ENCODE data around the gene NR2F6. TPM values are rescaled to one million over a fixed set of nuclear protein-coding genes. Genes with fewer than 3 reads are reported as not detected.

The NR2F6 gene
- total and polyA plus RNA-seq, 4 donors: 26.1 to 65.5 (median 27.4) TPM

DNA sequence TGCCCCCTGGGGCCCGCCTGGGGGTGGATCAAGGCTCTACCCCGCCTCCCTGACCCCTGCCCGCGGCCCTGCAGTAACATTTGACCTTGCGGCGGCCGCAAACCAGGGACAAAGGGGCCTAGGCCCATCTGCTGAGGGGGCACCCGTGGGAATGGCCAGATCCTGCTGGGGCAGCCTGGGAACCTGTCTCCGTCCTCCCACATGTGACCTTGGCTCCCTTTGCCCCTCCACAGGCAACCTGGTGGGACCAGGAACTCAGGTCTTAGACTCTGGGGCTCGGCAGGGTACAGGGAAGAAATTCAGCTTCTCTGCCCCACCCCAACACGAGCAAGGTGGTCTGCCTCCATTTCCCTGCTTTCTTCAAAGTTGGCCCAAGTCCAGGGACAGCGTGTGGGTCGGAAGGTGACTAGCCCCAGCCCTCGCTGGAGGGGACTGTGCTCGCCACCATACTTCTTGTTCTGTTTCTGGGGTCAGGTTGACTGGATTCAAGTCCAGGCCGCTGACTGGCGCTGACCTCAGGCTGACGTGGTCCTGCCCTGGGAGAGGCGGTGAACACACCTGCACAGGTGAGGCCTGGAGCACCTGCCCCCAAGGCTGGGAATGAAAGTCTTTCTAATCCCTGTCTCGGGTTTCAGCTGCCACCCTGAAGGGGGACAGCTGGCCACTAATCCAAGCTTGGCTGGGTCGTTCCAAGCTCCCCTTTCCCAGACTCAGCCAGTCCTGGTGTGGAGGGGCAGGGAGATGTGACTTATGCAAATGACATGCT is 2.5 kb upstream of the NR2F6 start:
- Histone ChIP-seq H3K27ac (ENCODE audit: low read depth in 1 of 2, low read length in 1 of 2) (no peak overlapping the region), H3K9ac (ENCODE audit: insufficient read depth in 1 of 2, low read length in 2 of 2) (peak overlapping the region in 1 of 2 donors; percentile 11), H3K9me3 (ENCODE audit: control insufficient read depth in 4 of 4, insufficient read depth in 3 of 4, low read length in 3 of 4) (no peaks in the 10 kb centered on the region), H3K4me1 (ENCODE audit: control insufficient read depth in 5 of 5, insufficient read depth in 5 of 5, low read length in 5 of 5) (peaks cover 0 to 18% (median 9%) of the 10 kb centered on the region in 5 donors), H3K36me3 (ENCODE audit: control insufficient read depth in 4 of 4, insufficient read depth in 4 of 4, low read length in 4 of 4) (peaks cover 0 to 2% (median 0%) of the 10 kb centered on the region in 4 donors), H3K4me3 (no peak overlapping the region), H3K27me3 (ENCODE audit: control insufficient read depth in 3 of 3, insufficient read depth in 3 of 3, low read length in 2 of 3) (no peaks in the 10 kb centered on the region)
- ATAC-seq (ENCODE audit: insufficient read depth, low FRiP score) (no peak), DNase-seq (no peak)
- WGBS, 2 donors: 74 to 82% methylated on average over 21 of the region's 21 CpGs
- TF ChIP-seq, protein P1, sequence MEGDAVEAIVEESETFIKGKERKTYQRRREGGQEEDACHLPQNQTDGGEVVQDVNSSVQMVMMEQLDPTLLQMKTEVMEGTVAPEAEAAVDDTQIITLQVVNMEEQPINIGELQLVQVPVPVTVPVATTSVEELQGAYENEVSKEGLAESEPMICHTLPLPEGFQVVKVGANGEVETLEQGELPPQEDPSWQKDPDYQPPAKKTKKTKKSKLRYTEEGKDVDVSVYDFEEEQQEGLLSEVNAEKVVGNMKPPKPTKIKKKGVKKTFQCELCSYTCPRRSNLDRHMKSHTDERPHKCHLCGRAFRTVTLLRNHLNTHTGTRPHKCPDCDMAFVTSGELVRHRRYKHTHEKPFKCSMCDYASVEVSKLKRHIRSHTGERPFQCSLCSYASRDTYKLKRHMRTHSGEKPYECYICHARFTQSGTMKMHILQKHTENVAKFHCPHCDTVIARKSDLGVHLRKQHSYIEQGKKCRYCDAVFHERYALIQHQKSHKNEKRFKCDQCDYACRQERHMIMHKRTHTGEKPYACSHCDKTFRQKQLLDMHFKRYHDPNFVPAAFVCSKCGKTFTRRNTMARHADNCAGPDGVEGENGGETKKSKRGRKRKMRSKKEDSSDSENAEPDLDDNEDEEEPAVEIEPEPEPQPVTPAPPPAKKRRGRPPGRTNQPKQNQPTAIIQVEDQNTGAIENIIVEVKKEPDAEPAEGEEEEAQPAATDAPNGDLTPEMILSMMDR (IDR thresholded peaks at IDR 0.05; ENCODE audit: control extremely low read depth, extremely low read depth): no peak

DNA sequence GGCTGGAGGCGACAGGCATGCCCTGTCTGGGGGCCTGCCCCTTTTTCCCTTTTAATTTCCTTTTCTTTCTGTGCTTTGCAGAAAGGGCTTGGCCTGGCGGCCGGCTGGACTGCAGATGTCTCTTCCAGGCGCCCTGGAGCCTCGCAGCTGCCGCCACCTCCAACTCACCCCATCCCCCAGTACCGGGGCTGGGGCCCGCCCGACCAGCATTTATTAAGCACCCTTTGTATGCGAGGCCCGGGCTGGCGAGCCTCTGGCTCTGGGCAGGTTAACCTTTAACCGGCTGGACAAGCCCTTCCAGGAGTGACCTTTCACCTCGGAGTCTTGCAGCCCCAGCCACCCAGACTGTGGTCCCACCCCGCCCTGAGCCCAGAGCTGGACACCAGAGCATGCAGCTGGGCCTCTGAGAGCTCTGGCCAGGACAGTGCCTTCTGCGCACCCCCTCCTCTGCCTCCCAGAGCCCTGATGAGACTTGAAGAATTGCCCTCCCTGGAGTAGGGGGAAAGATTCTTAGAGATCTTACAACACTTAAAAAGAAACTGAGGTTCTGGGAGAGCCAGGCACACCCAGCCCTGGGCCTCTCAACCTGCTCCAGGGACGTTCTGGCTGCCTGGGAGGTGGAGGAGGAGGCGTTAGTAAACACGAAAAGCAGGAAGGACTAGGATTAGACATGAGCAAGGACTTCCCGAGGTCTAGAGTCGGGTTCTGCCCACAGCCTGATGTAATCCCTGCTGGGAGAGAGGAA is 1.1 kb upstream of the NR2F6 start:
- peaks cover 0 to 2% (median 0%) of the 10 kb centered on the region in 4 donors for H3K36me3 ChIP-seq (ENCODE audit: control insufficient read depth in 4 of 4, insufficient read depth in 4 of 4, low read length in 4 of 4)
- peak in 2 of 3 donors; percentile 63 to 69 for DNase-seq
- H3K27me3 ChIP-seq (ENCODE audit: control insufficient read depth in 3 of 3, insufficient read depth in 3 of 3, low read length in 2 of 3): no peaks in the 10 kb centered on the region
- TF ChIP-seq, protein P1 (IDR thresholded peaks at IDR 0.05; ENCODE audit: control extremely low read depth, extremely low read depth): no peak
- no peaks in the 10 kb centered on the region for H3K9me3 ChIP-seq (ENCODE audit: control insufficient read depth in 4 of 4, insufficient read depth in 3 of 4, low read length in 3 of 4)
- no peak overlapping the region for H3K4me3 ChIP-seq
- H3K27ac ChIP-seq (ENCODE audit: low read depth in 1 of 2, low read length in 1 of 2): peak overlapping the region; percentile 85 to 91
- peaks cover 0 to 21% (median 11%) of the 10 kb centered on the region in 5 donors for H3K4me1 ChIP-seq (ENCODE audit: control insufficient read depth in 5 of 5, insufficient read depth in 5 of 5, low read length in 5 of 5)
- 9 to 15% methylated on average over 21 of the region's 21 CpGs for WGBS, 2 donors
- no peak for ATAC-seq (ENCODE audit: insufficient read depth, low FRiP score)
- no peak overlapping the region for H3K9ac ChIP-seq (ENCODE audit: insufficient read depth in 1 of 2, low read length in 2 of 2)

DNA sequence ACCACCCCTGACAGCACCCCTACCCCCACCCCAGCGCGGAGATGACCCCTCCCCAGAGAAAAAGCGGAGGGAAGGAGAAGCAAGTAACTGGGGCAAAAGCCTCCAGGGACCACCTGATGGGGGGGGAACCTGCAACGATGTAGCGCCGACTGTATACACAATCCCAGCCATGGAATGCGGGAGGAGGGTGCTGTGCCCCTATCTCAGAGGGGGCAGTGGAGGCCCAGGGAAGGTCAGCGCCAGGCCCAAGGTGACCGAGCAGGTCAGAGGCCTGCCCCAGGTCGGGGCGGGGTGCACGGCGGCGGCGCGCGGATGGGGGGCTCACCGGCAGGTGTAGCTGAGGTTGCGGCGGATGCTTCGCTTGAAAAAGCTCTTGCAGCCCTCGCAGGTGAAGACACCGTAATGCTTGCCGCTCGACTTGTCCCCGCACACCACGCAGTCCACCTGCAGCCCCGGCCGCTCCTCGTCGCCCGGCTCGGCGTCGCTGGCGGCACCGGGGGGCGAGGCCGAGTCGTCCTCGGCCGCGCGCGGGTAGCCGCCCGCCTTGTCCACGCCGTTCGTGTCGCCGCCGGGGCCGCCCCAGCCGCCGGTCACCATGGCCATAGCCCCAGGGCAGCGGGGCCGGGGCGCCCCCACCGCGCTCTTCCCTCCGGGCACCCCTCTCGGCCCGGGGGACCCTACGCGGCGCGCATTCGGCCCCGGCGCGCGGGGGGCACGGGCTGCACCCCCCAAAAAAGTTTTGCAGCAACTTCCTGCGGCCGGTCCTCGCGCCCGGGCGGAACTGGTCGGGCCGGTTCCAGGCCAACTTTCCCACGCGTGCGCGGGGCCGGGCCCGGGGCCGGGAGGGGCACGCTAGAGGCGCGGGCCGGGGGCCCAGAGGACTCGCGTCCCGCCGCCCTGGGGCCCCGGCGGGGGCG is 843 bp downstream of the NR2F6 start:
- H3K9ac ChIP-seq (ENCODE audit: insufficient read depth in 1 of 2, low read length in 2 of 2): no peak overlapping the region
- 2 to 5% methylated on average over 55 to 100 of the region's 100 CpGs for WGBS, 2 donors
- DNase-seq (no peak), ATAC-seq (ENCODE audit: insufficient read depth, low FRiP score) (no peak)
- no peaks in the 10 kb centered on the region for H3K27me3 ChIP-seq (ENCODE audit: control insufficient read depth in 3 of 3, insufficient read depth in 3 of 3, low read length in 2 of 3)
- no peaks in the 10 kb centered on the region for H3K36me3 ChIP-seq (ENCODE audit: control insufficient read depth in 4 of 4, insufficient read depth in 4 of 4, low read length in 4 of 4)
- H3K9me3 ChIP-seq (ENCODE audit: control insufficient read depth in 4 of 4, insufficient read depth in 3 of 4, low read length in 3 of 4): no peaks in the 10 kb centered on the region
- H3K27ac ChIP-seq (ENCODE audit: low read depth in 1 of 2, low read length in 1 of 2): peak overlapping the region; percentile 59 to 87
- H3K4me3 ChIP-seq: peak overlapping the region; percentile 81
- H3K4me1 ChIP-seq (ENCODE audit: control insufficient read depth in 5 of 5, insufficient read depth in 5 of 5, low read length in 5 of 5): peaks cover 0 to 21% (median 11%) of the 10 kb centered on the region in 5 donors
- TF ChIP-seq, protein P1 (IDR thresholded peaks at IDR 0.05; ENCODE audit: control extremely low read depth, extremely low read depth): no peak
